ENCODE measurements around the gene TDRD3.

DNA sequence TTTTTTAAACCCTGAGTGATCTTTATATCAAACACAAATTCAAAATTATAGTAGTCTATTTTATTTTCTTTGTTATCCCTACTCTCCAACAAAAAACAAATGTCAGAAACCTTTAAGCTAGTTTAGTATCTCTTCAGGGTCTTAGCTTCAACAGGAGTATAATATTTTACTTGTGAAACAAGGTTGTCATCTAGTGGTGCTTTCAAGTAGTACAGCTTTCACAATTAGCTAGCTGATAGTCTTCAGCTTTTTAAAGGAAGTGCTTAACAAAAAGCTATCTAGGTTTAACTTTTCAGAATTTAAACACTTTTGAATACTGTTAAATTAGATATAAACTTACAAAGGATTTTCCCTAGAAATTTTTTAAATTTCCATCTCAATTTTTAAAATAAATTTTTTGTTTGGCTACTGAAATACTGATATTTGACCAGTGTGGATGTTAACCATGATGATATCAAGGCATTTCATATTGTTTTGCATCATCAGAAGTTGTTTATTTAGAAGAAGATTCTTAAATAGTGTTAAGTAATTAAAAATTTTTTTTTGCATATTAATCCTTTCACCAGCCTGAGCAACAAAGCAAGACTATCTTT lies 34.2 kb downstream of the TDRD3 start:
- TF ChIP-seq, protein P1, sequence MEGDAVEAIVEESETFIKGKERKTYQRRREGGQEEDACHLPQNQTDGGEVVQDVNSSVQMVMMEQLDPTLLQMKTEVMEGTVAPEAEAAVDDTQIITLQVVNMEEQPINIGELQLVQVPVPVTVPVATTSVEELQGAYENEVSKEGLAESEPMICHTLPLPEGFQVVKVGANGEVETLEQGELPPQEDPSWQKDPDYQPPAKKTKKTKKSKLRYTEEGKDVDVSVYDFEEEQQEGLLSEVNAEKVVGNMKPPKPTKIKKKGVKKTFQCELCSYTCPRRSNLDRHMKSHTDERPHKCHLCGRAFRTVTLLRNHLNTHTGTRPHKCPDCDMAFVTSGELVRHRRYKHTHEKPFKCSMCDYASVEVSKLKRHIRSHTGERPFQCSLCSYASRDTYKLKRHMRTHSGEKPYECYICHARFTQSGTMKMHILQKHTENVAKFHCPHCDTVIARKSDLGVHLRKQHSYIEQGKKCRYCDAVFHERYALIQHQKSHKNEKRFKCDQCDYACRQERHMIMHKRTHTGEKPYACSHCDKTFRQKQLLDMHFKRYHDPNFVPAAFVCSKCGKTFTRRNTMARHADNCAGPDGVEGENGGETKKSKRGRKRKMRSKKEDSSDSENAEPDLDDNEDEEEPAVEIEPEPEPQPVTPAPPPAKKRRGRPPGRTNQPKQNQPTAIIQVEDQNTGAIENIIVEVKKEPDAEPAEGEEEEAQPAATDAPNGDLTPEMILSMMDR (IDR thresholded peaks at IDR 0.05), result peak; percentile 88 to 97 (median 93)
- TF ChIP-seq POLR2A (IDR thresholded peaks at IDR 0.05), result no peak

Measured in heart left ventricle (tissue), 13 donors.